CD8-positive, alpha-beta memory T cell (primary cell): ENCODE measurements around the gene MXD3. TPM values are rescaled to one million over a fixed set of nuclear protein-coding genes. Genes with fewer than 3 reads are reported as not detected.

Experiments used
- polyA plus RNA-seq: library from polyadenylated mRNA; unstranded; fragments of 300-500 nt; fragmentation: Illumina TruSeq; gene quantifications from one replicate; pipeline ENCODE4 v1.2.3, GENCODE V29; 2021
- total RNA-seq, 2 experiments: library from RNA; stranded (reverse); gene quantifications; one replicate each; pipeline ENCODE4 v1.2.3, GENCODE V29; 2021

Gene MXD3
- total and polyA plus RNA-seq, 3 experiments from 2014 or later, result 0.79 to 13.4 (median 10.2) TPM

Other genes with a start within 250 kb of the MXD3 start
- 1 to 10 TPM in 1 of 2 experiments, under 1 TPM in 1; 0.42 to 1.2 TPM for gene FGFR4, start 225.0 kb downstream of the MXD3 start, total RNA-seq
- 0.29 TPM for gene FGFR4, start 225.0 kb downstream of the MXD3 start, polyA plus RNA-seq
- 10 to 100 TPM; 86.7 to 93.1 TPM for gene NSD1, start 178.1 kb downstream of the MXD3 start, total RNA-seq
- 48.7 TPM for gene NSD1, start 178.1 kb downstream of the MXD3 start, polyA plus RNA-seq
- gene RAB24, start 8.2 kb downstream of the MXD3 start, total RNA-seq, result 10 to 100 TPM; 26.1 to 28.3 TPM
- gene RAB24, start 8.2 kb downstream of the MXD3 start, polyA plus RNA-seq, result 22.9 TPM
- gene PRELID1, start 8.1 kb downstream of the MXD3 start, total RNA-seq, result 100 to 1,000 TPM; 342 to 344 TPM
- gene PRELID1, start 8.1 kb downstream of the MXD3 start, polyA plus RNA-seq, result 235 TPM
- 100 to 1,000 TPM; 112 to 126 TPM for gene LMAN2, start 39.8 kb upstream of the MXD3 start, total RNA-seq
- gene LMAN2, start 39.8 kb upstream of the MXD3 start, polyA plus RNA-seq, result 276 TPM
- 10 to 100 TPM; 60.5 to 61.9 TPM for gene RGS14, start 46.0 kb upstream of the MXD3 start, total RNA-seq
- gene RGS14, start 46.0 kb upstream of the MXD3 start, polyA plus RNA-seq, result 83.5 TPM
- under 1 TPM in 1 of 2 experiments, not detected in 1; 0.09 TPM for gene SLC34A1, start 72.5 kb upstream of the MXD3 start, total RNA-seq
- 0.17 TPM for gene SLC34A1, start 72.5 kb upstream of the MXD3 start, polyA plus RNA-seq
- gene PFN3, start 88.8 kb upstream of the MXD3 start, total RNA-seq, result not detected
- gene PFN3, start 88.8 kb upstream of the MXD3 start, polyA plus RNA-seq, result not detected
- gene F12, start 97.7 kb upstream of the MXD3 start, total RNA-seq, result 10 to 100 TPM in 1 of 2 experiments, 1 to 10 TPM in 1; 9.2 to 10.3 TPM
- gene F12, start 97.7 kb upstream of the MXD3 start, polyA plus RNA-seq, result 1.9 TPM
- gene GRK6, start 114.8 kb upstream of the MXD3 start, total RNA-seq, result 100 to 1,000 TPM; 180 to 185 TPM
- gene GRK6, start 114.8 kb upstream of the MXD3 start, polyA plus RNA-seq, result 201 TPM
- gene PRR7, start 134.9 kb upstream of the MXD3 start, total RNA-seq, result 10 to 100 TPM; 14.7 to 15.3 TPM
- 22.1 TPM for gene PRR7, start 134.9 kb upstream of the MXD3 start, polyA plus RNA-seq
- 10 to 100 TPM; 47.9 to 50.5 TPM for gene DBN1, start 161.7 kb upstream of the MXD3 start, total RNA-seq
- gene DBN1, start 161.7 kb upstream of the MXD3 start, polyA plus RNA-seq, result 28.1 TPM
- gene PDLIM7, start 185.7 kb upstream of the MXD3 start, total RNA-seq, result 10 to 100 TPM; 28.4 to 30.4 TPM
- gene PDLIM7, start 185.7 kb upstream of the MXD3 start, polyA plus RNA-seq, result 6.0 TPM
- gene DOK3, start 197.9 kb upstream of the MXD3 start, total RNA-seq, result 1 to 10 TPM; 4.2 to 5.1 TPM
- gene DOK3, start 197.9 kb upstream of the MXD3 start, polyA plus RNA-seq, result 0.08 TPM
- 100 to 1,000 TPM; 160 to 164 TPM for gene DDX41, start 205.1 kb upstream of the MXD3 start, total RNA-seq
- gene DDX41, start 205.1 kb upstream of the MXD3 start, polyA plus RNA-seq, result 61.7 TPM
- gene FAM193B, start 242.7 kb upstream of the MXD3 start, total RNA-seq, result 10 to 100 TPM; 72.9 to 76.6 TPM
- gene FAM193B, start 242.7 kb upstream of the MXD3 start, polyA plus RNA-seq, result 8.5 TPM